HUES48 (cell line): ENCODE results near the gene AATK.

ENCODE experiments used
- H3K27ac ChIP-seq: one replicate; pipeline ENCODE4 v1.7.0; 2013; ENCODE audit warnings: low read depth, low read length, inconsistent platforms
- H3K27me3 ChIP-seq: 2 replicates; pipeline ENCODE4 v1.6.1; 2013; ENCODE audit warnings: mild to moderate bottlenecking, low read length; ENCODE audit not compliant: control insufficient read depth, insufficient read depth
- H3K36me3 ChIP-seq: 2 replicates; pipeline ENCODE4 v1.6.1; 2013; ENCODE audit warnings: low read length; ENCODE audit not compliant: control insufficient read depth, insufficient read depth
- H3K4me1 ChIP-seq: 2 replicates; pipeline ENCODE4 v1.6.1; 2013; ENCODE audit warnings: mild to moderate bottlenecking, low read length; ENCODE audit not compliant: control insufficient read depth, insufficient read depth
- H3K4me3 ChIP-seq: 2 replicates; pipeline ENCODE4 v1.5.1; 2013; ENCODE audit warnings: mild to moderate bottlenecking, low read depth, low read length
- H3K9ac ChIP-seq: 2 replicates; pipeline ENCODE4 v1.6.1; 2013; ENCODE audit warnings: mild to moderate bottlenecking, low read depth, low read length, moderate library complexity
- H3K9me3 ChIP-seq: 2 replicates; pipeline ENCODE4 v1.6.1; 2013; ENCODE audit warnings: low read length; ENCODE audit not compliant: control insufficient read depth, insufficient read depth

AATK gene

DNA sequence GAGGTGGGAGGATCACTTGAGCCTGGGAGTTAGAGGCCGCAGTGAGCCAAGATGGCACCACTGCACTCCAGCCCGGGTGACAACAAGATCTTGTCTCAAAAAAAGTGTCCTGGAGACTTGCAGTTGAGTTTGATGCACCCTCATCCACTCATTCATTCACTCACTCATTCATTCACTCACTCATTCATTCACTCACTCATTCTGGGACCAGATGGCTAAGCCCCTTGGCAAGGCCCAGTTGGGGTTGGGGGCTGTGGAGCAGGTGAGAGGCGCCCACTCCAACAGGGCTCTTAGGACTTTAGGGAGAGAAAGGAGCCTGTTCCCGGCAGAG lies 1.1 kb upstream of the AATK start:
- Histone ChIP-seq H3K9ac (no peak overlapping the region), H3K9me3 (no peaks in the 10 kb centered on the region), H3K4me3 (no peak overlapping the region), H3K4me1 (no peaks in the 10 kb centered on the region), H3K36me3 (no peaks in the 10 kb centered on the region), H3K27me3 (peaks cover 8% of the 10 kb centered on the region), H3K27ac (no peak overlapping the region)

DNA sequence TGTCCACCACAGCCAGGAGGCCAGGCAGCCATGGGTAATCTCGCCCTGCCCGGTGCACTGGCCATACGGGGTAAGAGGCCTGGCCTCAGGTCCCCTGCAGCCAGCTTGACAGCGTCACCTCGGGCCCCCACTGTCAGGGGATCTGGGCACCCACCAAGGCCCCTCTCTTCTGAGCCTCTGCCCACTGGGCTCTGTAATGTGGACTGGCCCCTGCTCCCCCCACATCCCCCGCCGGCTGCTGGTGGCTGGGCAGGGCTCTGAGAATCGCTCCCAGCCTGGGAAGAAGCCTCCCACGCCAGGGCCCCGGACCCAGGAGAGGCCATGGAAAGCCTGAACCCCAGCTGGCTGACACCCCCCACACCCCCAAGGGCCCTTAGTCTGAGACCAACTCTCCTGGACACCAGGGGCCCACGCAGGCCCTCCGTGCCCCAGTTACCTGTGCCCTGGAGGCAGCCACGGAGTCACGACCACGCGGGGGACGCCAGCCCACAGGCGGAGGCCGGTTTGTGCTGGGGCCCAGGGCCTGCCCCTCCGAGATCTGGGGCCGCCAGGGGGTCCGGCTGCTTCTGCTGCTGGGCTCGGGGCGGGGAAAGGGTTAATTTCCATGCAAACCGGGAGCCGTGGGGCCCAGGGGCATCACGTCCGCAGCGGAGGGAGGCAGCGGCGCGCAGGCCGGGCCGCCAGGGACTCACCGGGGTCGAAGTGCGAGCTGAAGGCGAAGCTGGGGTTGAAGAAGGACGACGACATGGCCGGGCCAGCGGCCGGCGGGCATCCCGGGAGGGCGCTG lies 582 bp downstream of the AATK start, which contains the start of gene PVALEF:
TSS of gene PVALEF (plus strand) at position 262 of the 787 bp plus-strand sequence. CDS start 15,720 bp downstream, outside the sequence.
- Histone ChIP-seq H3K4me3 (peak within 1 kb of the TSS; percentile 50; the same call in 1 of the 2 replicates), H3K9ac (no peak within 1 kb of the TSS), H3K4me1 (no peaks in the 10 kb centered on the region), H3K27me3 (peaks cover 8% of the 10 kb centered on the region), H3K27ac (no peak within 1 kb of the TSS), H3K9me3 (no peaks in the 10 kb centered on the region), H3K36me3 (no peaks in the 10 kb centered on the region)

DNA sequence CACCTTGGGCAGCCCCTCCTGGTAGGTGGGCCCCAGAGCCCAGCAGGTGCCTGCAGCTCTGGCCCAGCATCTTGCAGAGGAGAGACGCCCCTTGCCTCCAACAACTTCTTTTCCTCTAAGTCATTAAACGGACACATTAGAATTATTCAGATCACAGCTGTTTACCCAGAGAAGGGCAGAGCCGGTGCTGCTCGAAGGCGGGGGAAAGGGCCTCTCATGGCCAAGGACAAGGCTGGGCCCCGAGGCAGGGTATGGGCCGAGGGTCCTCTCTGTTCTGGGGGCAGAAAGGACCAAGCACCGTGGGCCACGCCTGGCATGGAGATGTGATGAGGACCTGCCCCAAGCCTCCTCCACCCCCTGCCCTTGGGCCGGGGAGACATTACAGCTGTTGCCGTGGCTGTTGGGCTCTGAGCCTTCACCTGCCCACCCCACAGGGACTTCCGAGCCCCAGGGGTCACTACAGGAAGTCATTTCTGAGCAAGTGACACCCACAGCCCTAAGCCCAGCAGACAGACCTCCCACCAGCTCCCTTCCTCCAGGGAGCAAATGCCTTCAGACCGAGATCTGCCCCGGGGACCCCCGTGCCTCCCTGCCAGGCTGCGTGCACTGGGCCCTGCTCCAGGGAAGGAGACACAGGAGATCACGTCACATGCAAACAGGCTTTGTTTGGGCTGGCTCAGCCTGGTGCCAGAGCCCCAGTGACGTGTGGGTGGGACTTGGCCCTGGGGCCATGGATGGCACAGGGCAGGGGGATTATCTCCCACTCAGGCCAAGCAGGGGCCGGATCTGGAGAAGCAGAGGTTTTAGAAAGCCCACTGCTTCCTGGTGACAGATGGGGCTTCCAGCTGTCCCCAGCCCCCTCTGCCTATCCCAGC lies 1.4 kb downstream of the AATK start:
- no peaks in the 10 kb centered on the region for H3K4me1 ChIP-seq
- H3K9me3 ChIP-seq, result no peaks in the 10 kb centered on the region
- peaks cover 8% of the 10 kb centered on the region for H3K27me3 ChIP-seq
- no peak overlapping the region for H3K27ac ChIP-seq
- no peak overlapping the region for H3K9ac ChIP-seq
- no peaks in the 10 kb centered on the region for H3K36me3 ChIP-seq
- no peak overlapping the region for H3K4me3 ChIP-seq

DNA sequence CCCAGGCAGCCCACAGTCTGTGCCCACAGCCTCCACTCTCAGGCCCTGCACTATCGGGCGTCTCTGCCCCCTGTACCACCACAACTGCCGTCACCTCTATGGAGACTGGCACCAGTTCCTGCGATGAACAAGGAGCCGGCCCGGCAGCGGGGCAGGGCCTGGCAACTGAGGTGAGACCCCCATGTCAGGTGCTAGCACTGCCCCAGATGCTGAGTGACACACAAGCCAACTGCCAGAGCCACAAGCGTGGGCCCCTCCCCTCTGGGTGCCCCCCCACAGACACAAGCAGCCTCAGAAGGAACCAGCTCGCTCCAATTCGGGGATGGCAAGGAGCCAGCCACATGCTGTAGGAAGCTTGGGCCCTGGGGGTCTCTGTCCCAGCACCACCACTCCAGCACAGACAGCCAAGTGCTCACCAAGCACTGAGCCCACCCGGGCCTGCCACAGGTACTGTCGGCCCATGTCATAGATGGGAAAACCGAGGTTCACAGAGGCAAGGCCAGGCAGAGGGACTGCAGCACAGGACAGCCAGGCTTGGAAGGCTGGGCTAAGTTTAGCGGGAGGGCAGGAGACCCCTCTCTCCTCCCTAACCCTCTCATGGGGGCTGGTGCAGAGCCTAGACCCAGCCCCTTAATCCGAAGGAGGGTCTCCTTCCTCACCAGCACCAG lies 2.2 kb downstream of the AATK start:
- Histone ChIP-seq H3K4me3 (no peak overlapping the region), H3K27ac (no peak overlapping the region), H3K4me1 (no peaks in the 10 kb centered on the region), H3K27me3 (peaks cover 8% of the 10 kb centered on the region), H3K36me3 (no peaks in the 10 kb centered on the region), H3K9me3 (no peaks in the 10 kb centered on the region), H3K9ac (no peak overlapping the region)

DNA sequence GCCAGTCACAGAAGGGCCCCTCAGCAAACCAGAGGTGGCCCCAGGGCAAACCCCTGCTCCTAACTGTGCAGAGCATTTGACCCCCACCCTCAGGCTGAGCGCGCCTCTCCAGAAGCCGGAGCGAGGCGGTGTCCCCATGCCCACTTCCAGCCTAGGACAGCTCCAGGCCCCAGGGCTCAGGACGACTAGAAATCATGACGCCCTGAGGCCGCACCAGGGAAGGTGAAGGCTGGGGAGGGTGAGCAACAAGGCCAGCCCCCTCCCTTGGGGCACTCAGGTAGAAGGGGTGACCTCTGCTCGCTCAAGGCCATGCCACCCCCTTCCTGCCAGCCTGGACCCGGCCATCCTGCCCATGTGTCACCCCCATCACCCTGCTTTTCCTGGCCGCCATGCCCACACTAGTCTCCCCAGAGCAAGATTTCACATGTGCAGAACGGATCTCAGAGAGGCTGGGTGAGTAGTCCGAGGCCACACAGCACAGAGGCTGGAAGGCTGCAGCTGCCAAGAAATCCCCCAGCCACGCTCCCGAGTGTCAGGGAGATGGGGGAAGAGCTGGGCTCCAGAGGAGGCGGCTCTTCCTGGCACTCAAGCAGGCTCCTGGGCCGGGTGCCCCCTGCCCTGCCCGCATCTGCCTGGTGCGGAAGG lies 2.8 kb downstream of the AATK start:
- Histone ChIP-seq H3K27ac (no peak overlapping the region), H3K9me3 (no peaks in the 10 kb centered on the region)

DNA sequence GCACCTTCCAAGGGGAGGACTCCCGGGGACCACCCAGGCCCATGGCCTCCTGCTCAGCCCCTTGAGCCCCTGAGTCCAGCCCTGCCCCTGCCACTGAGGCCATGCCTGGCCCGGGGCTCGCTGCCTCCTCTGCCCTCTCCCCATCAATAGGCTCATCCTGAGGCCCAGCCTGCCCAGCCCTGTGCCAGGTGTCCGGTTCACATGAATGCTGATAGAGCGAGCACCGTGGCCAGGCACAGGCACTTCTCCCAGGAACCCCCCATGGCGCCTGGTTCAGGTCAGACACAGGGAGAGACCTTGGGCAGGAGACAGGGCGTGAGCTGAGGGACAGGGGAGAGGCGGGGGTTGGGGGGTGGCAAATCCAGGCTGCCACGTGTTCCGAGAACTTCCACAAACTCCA lies 3.5 kb downstream of the AATK start:
- Histone ChIP-seq H3K4me1 (no peaks in the 10 kb centered on the region), H3K4me3 (no peak overlapping the region), H3K27ac (no peak overlapping the region), H3K9ac (no peak overlapping the region), H3K9me3 (no peaks in the 10 kb centered on the region), H3K36me3 (no peaks in the 10 kb centered on the region), H3K27me3 (peaks cover 8% of the 10 kb centered on the region)

More for the DNA sequence above, 2.8 kb downstream of the AATK start:
- H3K4me3 ChIP-seq, result no peak overlapping the region
- peaks cover 8% of the 10 kb centered on the region for H3K27me3 ChIP-seq
- H3K9ac ChIP-seq, result no peak overlapping the region
- no peaks in the 10 kb centered on the region for H3K4me1 ChIP-seq
- no peaks in the 10 kb centered on the region for H3K36me3 ChIP-seq

DNA sequence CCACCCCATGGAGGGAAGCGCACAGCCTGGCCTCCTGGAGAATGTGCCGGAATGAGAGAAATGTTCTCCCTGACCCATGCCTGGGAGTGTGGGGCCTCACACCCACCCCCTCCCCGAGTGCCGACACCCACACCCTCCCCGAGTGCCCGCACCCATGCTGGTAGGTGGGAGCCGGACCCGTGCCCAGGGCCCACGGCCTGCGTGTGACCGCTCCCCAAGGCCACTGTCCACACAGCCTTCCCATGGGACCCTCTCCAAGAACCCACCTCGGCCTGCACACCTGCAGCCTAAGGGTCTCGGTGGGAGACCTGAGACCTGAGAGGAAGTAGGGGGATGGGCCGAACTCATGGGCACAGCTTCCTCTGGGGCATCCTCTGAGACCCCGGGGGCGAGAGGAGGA lies 4.0 kb downstream of the AATK start:
- no peaks in the 10 kb centered on the region for H3K4me1 ChIP-seq
- no peaks in the 10 kb centered on the region for H3K36me3 ChIP-seq
- no peak overlapping the region for H3K27ac ChIP-seq
- H3K4me3 ChIP-seq, result no peak overlapping the region
- H3K27me3 ChIP-seq, result peaks cover 8% of the 10 kb centered on the region; the same call in 1 of the 2 replicates
- no peaks in the 10 kb centered on the region for H3K9me3 ChIP-seq
- H3K9ac ChIP-seq, result no peak overlapping the region

DNA sequence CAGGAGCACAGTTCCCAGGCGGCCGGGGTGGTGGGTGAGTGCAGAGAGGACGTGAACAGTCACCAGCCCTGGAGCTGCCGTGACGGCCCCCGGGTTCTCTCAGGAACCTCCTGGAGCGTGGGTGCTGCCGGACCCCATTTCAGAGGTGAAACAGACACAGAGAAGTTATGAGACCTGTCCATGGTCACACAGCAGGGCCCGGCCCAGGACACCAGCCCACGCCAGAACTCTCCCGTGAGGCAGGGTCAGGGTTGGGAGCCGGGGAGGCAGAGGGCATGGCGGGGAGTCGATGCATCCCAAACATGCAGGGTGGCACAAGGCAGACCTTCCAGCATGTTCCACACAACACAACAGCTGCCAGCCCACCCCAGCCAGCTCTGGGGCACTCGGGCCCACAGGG lies 4.5 kb downstream of the AATK start:
- Histone ChIP-seq H3K27me3 (peaks cover 4% of the 10 kb centered on the region; the same call in 1 of the 2 replicates), H3K9ac (no peak overlapping the region), H3K9me3 (no peaks in the 10 kb centered on the region), H3K36me3 (no peaks in the 10 kb centered on the region), H3K4me3 (no peak overlapping the region), H3K27ac (no peak overlapping the region), H3K4me1 (no peaks in the 10 kb centered on the region)

DNA sequence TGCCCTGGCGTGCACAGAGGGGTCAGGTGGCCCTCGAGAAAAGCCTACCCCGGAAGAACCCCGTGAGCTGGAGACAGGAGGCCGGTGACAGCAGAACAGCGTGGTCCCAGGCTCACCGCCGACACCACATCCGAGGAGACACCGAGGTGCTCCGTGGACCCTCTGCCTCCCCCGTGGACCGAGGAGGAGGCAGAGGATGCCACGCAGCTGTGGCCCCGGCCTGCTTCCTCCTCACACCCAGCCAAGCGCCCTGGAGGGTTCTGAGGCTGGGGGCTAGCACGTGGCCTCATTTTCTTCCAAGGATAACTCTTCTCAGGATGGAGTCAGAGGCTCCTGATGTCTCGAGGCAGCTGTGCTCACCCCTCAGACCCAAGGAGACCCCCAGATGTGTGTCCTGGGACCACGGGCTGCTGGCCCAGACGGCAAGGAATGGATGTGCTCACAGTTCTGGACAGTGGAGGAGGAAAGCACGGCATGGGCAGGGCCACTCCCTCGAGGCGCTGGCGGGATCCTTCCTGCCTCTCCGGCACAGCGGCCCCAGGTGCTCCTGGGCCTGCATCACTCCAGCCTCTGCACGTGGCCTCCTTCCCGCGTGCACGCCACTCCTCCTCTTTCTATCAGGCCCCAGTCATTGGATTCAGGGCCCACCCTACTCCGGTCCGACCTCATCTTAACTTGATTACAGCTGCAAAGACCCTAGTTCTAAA lies 5.1 kb downstream of the AATK start:
- no peaks in the 10 kb centered on the region for H3K36me3 ChIP-seq
- H3K9me3 ChIP-seq, result no peaks in the 10 kb centered on the region
- H3K9ac ChIP-seq, result no peak overlapping the region
- no peak overlapping the region for H3K27ac ChIP-seq
- H3K27me3 ChIP-seq, result peaks cover 3% of the 10 kb centered on the region; the same call in 1 of the 2 replicates
- H3K4me3 ChIP-seq, result no peak overlapping the region
- H3K4me1 ChIP-seq, result no peaks in the 10 kb centered on the region

DNA sequence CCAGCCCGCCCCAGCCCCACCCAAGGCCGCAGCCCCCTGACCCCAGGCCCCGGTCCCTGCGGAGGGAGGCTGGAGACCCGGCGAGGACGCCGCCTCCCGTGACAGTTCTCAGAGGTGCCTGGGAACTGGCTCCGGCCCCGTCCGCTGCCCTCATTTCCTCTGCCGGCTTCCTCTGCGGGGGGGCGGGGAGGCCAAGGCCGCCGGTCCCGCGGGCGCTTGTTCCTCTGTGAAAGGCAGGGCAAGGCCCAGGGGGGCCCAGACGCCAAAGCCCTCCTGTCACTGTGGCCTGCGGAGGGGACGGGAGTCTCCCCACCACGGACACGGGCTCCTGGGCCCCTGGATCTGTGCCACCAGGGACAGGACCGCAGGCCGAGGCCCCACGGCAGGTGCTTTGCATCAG lies 5.7 kb downstream of the AATK start:
- H3K27me3 ChIP-seq, result no peaks in the 10 kb centered on the region
- H3K27ac ChIP-seq, result no peak overlapping the region
- no peak overlapping the region for H3K9ac ChIP-seq
- no peak overlapping the region for H3K4me3 ChIP-seq
- no peaks in the 10 kb centered on the region for H3K36me3 ChIP-seq
- H3K4me1 ChIP-seq, result no peaks in the 10 kb centered on the region
- no peaks in the 10 kb centered on the region for H3K9me3 ChIP-seq
